ENCODE data around the gene REG4. TPM values are rescaled to one million over a fixed set of nuclear protein-coding genes. Genes with fewer than 3 reads are reported as not detected.

Gene REG4
- total and polyA plus RNA-seq, 2 donors from 2014 or later: 0.34 TPM; not detected in 1

DNA sequence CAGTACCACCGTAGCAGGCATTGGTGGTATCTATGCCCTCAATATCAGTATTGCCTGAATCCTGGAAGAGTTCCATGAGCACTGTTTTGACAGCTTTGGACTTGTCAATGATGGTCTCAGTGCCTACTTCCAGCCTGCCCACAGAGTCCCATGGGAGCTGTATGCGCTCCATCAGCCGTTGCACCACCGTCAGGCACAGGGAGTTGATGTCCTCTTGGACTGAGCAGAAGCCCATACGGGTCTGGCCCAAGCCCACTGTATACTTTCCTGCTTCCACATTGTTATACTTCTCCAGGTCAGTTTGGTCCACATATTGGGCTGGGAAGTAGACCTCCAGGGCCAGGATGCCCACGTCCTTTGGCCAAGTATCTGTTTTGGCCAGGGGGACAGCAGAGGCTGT is 47.0 kb downstream of the REG4 start:
- TF ChIP-seq, protein P1, sequence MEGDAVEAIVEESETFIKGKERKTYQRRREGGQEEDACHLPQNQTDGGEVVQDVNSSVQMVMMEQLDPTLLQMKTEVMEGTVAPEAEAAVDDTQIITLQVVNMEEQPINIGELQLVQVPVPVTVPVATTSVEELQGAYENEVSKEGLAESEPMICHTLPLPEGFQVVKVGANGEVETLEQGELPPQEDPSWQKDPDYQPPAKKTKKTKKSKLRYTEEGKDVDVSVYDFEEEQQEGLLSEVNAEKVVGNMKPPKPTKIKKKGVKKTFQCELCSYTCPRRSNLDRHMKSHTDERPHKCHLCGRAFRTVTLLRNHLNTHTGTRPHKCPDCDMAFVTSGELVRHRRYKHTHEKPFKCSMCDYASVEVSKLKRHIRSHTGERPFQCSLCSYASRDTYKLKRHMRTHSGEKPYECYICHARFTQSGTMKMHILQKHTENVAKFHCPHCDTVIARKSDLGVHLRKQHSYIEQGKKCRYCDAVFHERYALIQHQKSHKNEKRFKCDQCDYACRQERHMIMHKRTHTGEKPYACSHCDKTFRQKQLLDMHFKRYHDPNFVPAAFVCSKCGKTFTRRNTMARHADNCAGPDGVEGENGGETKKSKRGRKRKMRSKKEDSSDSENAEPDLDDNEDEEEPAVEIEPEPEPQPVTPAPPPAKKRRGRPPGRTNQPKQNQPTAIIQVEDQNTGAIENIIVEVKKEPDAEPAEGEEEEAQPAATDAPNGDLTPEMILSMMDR (IDR thresholded peaks at IDR 0.05; ENCODE audit: borderline replicate concordance, extremely low read depth, insufficient read depth): no peak
- no peak overlapping the region for H3K9ac ChIP-seq (ENCODE audit: low read length in 3 of 3)
- peaks cover 0 to 12% (median 10%) of the 10 kb centered on the region in 3 donors for H3K4me1 ChIP-seq (ENCODE audit: control insufficient read depth in 2 of 3, insufficient read depth in 2 of 3, low read depth in 1 of 3, low read length in 3 of 3)
- FAIRE-seq (no peak), DNase-seq (no peak)
- no peaks in the 10 kb centered on the region for H3K36me3 ChIP-seq (ENCODE audit: control insufficient read depth in 2 of 3, insufficient read depth in 3 of 3, low read length in 3 of 3)
- intact Hi-C loops (cut with DNase I): no loop called here
- H3K27ac ChIP-seq (ENCODE audit: low read depth in 2 of 2, low read length in 2 of 2): no peak overlapping the region
- no peaks in the 10 kb centered on the region for H3K9me3 ChIP-seq (ENCODE audit: control insufficient read depth in 2 of 3, insufficient read depth in 1 of 3, low read length in 3 of 3)
- H3K4me3 ChIP-seq (ENCODE audit: low read length in 3 of 3): no peak overlapping the region
- no peaks in the 10 kb centered on the region for H3K27me3 ChIP-seq (ENCODE audit: control insufficient read depth, insufficient read depth, low read length)

DNA sequence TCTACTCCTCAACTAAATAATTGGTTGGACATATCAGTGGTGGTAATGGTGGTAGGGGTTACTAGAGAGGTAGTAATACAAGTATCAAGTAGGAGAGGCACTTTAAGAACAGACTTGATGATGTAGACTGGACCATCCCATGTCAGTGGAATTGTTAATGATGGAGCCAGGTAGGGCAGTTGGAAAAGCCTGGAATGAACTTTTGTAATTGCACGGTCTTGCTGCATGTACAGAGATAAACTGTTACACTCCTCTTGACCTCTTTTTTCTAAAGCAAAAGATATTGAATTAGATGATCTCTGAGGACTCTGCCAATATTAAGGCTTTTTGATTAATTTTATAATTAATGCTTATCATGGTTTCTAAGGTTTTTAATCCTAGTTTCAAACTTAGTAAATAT is 48.3 kb downstream of the REG4 start:
- TF ChIP-seq, protein P1 (IDR thresholded peaks at IDR 0.05; ENCODE audit: borderline replicate concordance, extremely low read depth, insufficient read depth): no peak
- Histone ChIP-seq H3K9ac (ENCODE audit: low read length in 3 of 3) (no peak overlapping the region), H3K4me3 (ENCODE audit: low read length in 3 of 3) (no peak overlapping the region), H3K9me3 (ENCODE audit: control insufficient read depth in 2 of 3, insufficient read depth in 1 of 3, low read length in 3 of 3) (no peaks in the 10 kb centered on the region), H3K36me3 (ENCODE audit: control insufficient read depth in 2 of 3, insufficient read depth in 3 of 3, low read length in 3 of 3) (no peaks in the 10 kb centered on the region), H3K27me3 (ENCODE audit: control insufficient read depth, insufficient read depth, low read length) (no peaks in the 10 kb centered on the region), H3K27ac (ENCODE audit: low read depth in 2 of 2, low read length in 2 of 2) (no peak overlapping the region), H3K4me1 (ENCODE audit: control insufficient read depth in 2 of 3, insufficient read depth in 2 of 3, low read depth in 1 of 3, low read length in 3 of 3) (peaks cover 0 to 10% (median 3%) of the 10 kb centered on the region in 3 donors)
- FAIRE-seq (no peak), DNase-seq (no peak)
- intact Hi-C loops (cut with DNase I): no loop called here

DNA sequence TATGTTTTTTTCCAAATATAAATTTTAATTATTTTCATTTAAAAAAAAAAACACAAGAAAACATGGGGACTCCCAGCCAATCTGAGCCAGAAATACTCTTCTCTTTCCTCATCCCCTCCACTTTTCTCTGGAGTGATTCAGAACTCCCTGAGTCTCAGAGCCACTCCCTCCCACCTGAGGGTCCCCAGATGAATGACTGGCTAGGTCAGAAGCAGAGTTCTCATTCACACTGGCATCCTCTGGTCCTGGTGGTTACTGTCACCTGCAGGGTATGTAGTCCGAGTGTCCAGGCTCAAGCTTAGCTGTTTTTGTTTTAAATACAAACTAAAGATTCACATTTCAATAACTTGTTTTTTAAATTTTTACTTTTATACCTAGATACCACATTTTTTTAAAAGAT is 48.9 kb downstream of the REG4 start:
- FAIRE-seq (no peak), DNase-seq (peak in 1 of 5 donors; percentile 11)
- TF ChIP-seq, protein P1 (IDR thresholded peaks at IDR 0.05; ENCODE audit: borderline replicate concordance, extremely low read depth, insufficient read depth): no peak
- no peaks in the 10 kb centered on the region for H3K27me3 ChIP-seq (ENCODE audit: control insufficient read depth, insufficient read depth, low read length)
- no peak overlapping the region for H3K4me3 ChIP-seq (ENCODE audit: low read length in 3 of 3)
- peaks cover 0 to 10% (median 3%) of the 10 kb centered on the region in 3 donors for H3K4me1 ChIP-seq (ENCODE audit: control insufficient read depth in 2 of 3, insufficient read depth in 2 of 3, low read depth in 1 of 3, low read length in 3 of 3)
- H3K9ac ChIP-seq (ENCODE audit: low read length in 3 of 3): no peak overlapping the region
- intact Hi-C loops (cut with DNase I): no loop called here
- H3K36me3 ChIP-seq (ENCODE audit: control insufficient read depth in 2 of 3, insufficient read depth in 3 of 3, low read length in 3 of 3): no peaks in the 10 kb centered on the region
- H3K9me3 ChIP-seq (ENCODE audit: control insufficient read depth in 2 of 3, insufficient read depth in 1 of 3, low read length in 3 of 3): no peaks in the 10 kb centered on the region
- H3K27ac ChIP-seq (ENCODE audit: low read depth in 2 of 2, low read length in 2 of 2): no peak overlapping the region

DNA sequence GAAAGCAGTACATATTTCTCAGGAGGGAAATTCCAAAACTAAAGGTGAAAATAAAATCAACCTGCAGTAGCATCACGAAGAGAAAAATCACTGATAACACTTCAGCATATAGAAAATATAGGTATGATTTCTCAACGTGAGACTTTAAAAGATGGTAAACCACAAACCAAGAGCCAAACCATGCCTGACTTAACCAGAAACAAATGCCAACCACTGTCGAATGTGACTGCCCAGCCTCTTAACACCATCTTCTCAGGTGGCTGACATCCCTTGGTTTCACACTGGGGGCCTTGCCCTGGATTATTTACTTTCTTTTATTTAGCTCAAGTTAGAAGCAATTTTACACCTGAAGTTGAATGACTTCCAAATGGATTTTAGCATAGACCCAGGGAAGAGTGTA is 52.7 kb downstream of the REG4 start:
- Histone ChIP-seq H3K9ac (ENCODE audit: low read length in 3 of 3) (no peak overlapping the region), H3K27ac (ENCODE audit: low read depth in 2 of 2, low read length in 2 of 2) (no peak overlapping the region), H3K4me1 (ENCODE audit: control insufficient read depth in 2 of 3, insufficient read depth in 2 of 3, low read depth in 1 of 3, low read length in 3 of 3) (no peaks in the 10 kb centered on the region), H3K36me3 (ENCODE audit: control insufficient read depth in 2 of 3, insufficient read depth in 3 of 3, low read length in 3 of 3) (no peaks in the 10 kb centered on the region), H3K27me3 (ENCODE audit: control insufficient read depth, insufficient read depth, low read length) (no peaks in the 10 kb centered on the region), H3K4me3 (ENCODE audit: low read length in 3 of 3) (no peak overlapping the region), H3K9me3 (ENCODE audit: control insufficient read depth in 2 of 3, insufficient read depth in 1 of 3, low read length in 3 of 3) (no peaks in the 10 kb centered on the region)
- intact Hi-C loops (cut with DNase I): no loop called here
- TF ChIP-seq, protein P1 (IDR thresholded peaks at IDR 0.05; ENCODE audit: borderline replicate concordance, extremely low read depth, insufficient read depth): no peak
- DNase-seq (no peak), FAIRE-seq (no peak)

Measured in kidney (tissue), 14 donors.